ENCODE measurements around the gene PPEF1.

The PPEF1 gene

DNA sequence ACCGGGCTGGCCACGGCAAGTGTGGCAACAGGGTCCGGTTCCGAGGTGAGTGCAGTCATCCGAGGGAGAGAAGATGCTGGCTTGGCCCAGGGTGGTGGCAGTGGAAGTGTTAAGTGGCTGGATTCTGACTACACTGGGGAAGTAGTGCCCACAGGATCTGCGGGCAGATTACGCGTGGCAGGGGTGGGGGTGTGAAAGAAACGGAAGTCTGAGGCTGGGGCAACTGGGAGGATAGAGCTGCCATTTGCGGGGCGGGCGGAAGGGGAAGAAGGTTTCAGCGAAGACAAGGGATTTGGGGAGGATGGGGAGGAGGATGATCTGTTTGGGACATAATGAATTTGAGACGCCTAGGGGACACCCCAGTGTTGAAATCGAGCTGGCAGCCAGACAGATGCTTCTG, 40.8 kb upstream of the PPEF1 start:
- no peak overlapping the region for H3K27ac ChIP-seq (ENCODE audit: low read depth, low read length)
- no peak for TF ChIP-seq EZH2phosphoT487 (IDR thresholded peaks at IDR 0.05; ENCODE audit: borderline replicate concordance, low read length)

DNA sequence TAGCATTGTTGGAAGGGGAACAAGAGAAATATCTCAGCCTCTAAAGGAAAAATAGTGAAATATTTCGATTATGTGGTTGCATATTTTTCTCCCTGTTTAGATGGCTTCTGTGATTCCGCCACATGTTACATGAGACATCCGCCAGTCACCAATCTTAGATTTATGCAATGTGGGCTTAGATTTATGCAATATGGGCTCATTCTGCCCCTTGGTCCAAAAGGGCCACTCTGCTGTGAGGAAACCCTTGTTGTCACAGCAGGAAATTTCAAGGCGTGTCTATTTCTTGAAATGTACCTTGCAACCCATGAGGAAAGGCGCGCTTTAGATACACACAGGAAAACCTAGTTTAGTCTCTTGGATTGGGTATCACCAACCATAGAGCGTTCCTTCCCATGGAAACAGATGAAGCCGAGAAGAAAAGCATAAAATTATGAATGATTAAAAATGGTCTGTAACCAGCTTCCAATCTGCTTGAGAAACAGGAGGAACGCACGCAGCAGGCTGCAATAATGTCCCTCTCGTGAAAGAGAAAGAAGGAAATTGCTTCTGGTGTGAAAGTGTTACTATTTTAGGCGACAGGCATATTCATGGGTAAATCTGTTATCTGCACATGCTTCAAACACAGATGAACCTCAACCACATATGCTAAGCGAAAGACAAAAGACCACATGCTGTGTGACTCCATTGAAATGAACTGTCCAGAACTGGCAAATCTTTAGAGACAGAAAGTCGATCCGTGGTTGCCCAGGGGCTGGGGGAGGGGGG, 39.2 kb upstream of the PPEF1 start:
- Histone ChIP-seq H3K79me2 (ENCODE audit: control insufficient read depth, low read length) (no peaks in the 10 kb centered on the region), H3K9me3 (ENCODE audit: control insufficient read depth, insufficient read depth, low read length) (no peaks in the 10 kb centered on the region), H3K9me2 (replicated peaks; ENCODE audit: control insufficient read depth, low read length) (no peaks in the 10 kb centered on the region), H3K4me2 (ENCODE audit: low read length) (no peak overlapping the region), H3K27ac (ENCODE audit: low read depth, low read length) (no peak overlapping the region), H3K4me1 (ENCODE audit: control insufficient read depth, low read length) (no peaks in the 10 kb centered on the region), H3F3A (ENCODE audit: control insufficient read depth, insufficient read depth) (no peaks in the 10 kb centered on the region), H3K27me3 (ENCODE audit: control insufficient read depth, low read length) (no peaks in the 10 kb centered on the region), H3K36me3 (ENCODE audit: control insufficient read depth, low read length) (no peaks in the 10 kb centered on the region), H3K4me3 (ENCODE audit: low read length) (no peak overlapping the region), H4K20me1 (ENCODE audit: control insufficient read depth, insufficient read depth, low read depth, low read length) (no peaks in the 10 kb centered on the region)
- TF ChIP-seq, protein P1, sequence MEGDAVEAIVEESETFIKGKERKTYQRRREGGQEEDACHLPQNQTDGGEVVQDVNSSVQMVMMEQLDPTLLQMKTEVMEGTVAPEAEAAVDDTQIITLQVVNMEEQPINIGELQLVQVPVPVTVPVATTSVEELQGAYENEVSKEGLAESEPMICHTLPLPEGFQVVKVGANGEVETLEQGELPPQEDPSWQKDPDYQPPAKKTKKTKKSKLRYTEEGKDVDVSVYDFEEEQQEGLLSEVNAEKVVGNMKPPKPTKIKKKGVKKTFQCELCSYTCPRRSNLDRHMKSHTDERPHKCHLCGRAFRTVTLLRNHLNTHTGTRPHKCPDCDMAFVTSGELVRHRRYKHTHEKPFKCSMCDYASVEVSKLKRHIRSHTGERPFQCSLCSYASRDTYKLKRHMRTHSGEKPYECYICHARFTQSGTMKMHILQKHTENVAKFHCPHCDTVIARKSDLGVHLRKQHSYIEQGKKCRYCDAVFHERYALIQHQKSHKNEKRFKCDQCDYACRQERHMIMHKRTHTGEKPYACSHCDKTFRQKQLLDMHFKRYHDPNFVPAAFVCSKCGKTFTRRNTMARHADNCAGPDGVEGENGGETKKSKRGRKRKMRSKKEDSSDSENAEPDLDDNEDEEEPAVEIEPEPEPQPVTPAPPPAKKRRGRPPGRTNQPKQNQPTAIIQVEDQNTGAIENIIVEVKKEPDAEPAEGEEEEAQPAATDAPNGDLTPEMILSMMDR (IDR thresholded peaks at IDR 0.05; ENCODE audit: low read depth, low read length, poor library complexity, severe bottlenecking), result no peak
- TF ChIP-seq EZH2phosphoT487 (IDR thresholded peaks at IDR 0.05; ENCODE audit: borderline replicate concordance, low read length), result no peak

More for the DNA sequence above, 40.8 kb upstream of the PPEF1 start:
- H3K79me2 ChIP-seq (ENCODE audit: control insufficient read depth, low read length), result no peaks in the 10 kb centered on the region
- no peaks in the 10 kb centered on the region for H3K9me3 ChIP-seq (ENCODE audit: control insufficient read depth, insufficient read depth, low read length)
- no peaks in the 10 kb centered on the region for H3K36me3 ChIP-seq (ENCODE audit: control insufficient read depth, low read length)
- H3K4me3 ChIP-seq (ENCODE audit: low read length), result no peak overlapping the region
- H4K20me1 ChIP-seq (ENCODE audit: control insufficient read depth, insufficient read depth, low read depth, low read length), result no peaks in the 10 kb centered on the region
- no peaks in the 10 kb centered on the region for H3K9me2 ChIP-seq (replicated peaks; ENCODE audit: control insufficient read depth, low read length)
- no peak overlapping the region for H3K4me2 ChIP-seq (ENCODE audit: low read length)
- H3F3A ChIP-seq (ENCODE audit: control insufficient read depth, insufficient read depth), result no peaks in the 10 kb centered on the region
- no peaks in the 10 kb centered on the region for H3K4me1 ChIP-seq (ENCODE audit: control insufficient read depth, low read length)
- no peaks in the 10 kb centered on the region for H3K27me3 ChIP-seq (ENCODE audit: control insufficient read depth, low read length)

DNA sequence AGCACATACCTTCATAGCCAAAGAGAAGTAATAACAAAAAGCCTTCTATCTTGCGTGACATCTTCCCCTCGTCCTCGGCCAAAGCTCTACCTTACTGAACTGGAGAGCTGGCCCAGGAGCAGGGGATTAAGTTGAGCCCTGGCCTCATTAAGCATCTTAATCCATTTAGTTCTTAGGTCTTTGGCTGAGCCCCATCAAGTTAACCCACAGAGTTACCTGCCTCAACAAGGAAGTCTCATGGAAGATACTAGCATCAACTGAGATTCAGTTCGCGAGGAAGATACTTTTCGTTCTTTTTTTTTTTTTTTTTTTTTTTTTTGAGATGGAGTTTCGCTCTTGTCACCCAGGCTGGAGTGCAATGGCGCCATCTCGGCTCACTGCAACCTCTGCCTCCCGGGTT, 35.4 kb upstream of the PPEF1 start, which contains the start of gene RS1:
TSS of gene RS1 (minus strand) at position 101 of the 400 bp plus-strand sequence. CDS start at position 61, 40 bp downstream.
- H3F3A ChIP-seq (ENCODE audit: control insufficient read depth, insufficient read depth), result no peaks in the 10 kb centered on the region
- peaks cover 4% of the 10 kb centered on the region; the same call in 1 of the 2 replicates for H3K4me1 ChIP-seq (ENCODE audit: control insufficient read depth, low read length)
- no peaks in the 10 kb centered on the region for H3K79me2 ChIP-seq (ENCODE audit: control insufficient read depth, low read length)
- no peak for TF ChIP-seq EZH2phosphoT487 (IDR thresholded peaks at IDR 0.05; ENCODE audit: borderline replicate concordance, low read length)
- TF ChIP-seq, protein P1 (IDR thresholded peaks at IDR 0.05; ENCODE audit: low read depth, low read length, poor library complexity, severe bottlenecking), result no peak
- no peaks in the 10 kb centered on the region for H3K27me3 ChIP-seq (ENCODE audit: control insufficient read depth, low read length)
- H3K9me2 ChIP-seq (replicated peaks; ENCODE audit: control insufficient read depth, low read length), result no peaks in the 10 kb centered on the region
- no peak within 1 kb of the TSS for H3K4me3 ChIP-seq (ENCODE audit: low read length)
- no peaks in the 10 kb centered on the region for H3K9me3 ChIP-seq (ENCODE audit: control insufficient read depth, insufficient read depth, low read length)
- H3K4me2 ChIP-seq (ENCODE audit: low read length), result no peak within 1 kb of the TSS
- H4K20me1 ChIP-seq (ENCODE audit: control insufficient read depth, insufficient read depth, low read depth, low read length), result no peaks in the 10 kb centered on the region
- no peak within 1 kb of the TSS for H3K27ac ChIP-seq (ENCODE audit: low read depth, low read length)
- H3K36me3 ChIP-seq (ENCODE audit: control insufficient read depth, low read length), result no peaks in the 10 kb centered on the region

GRCh38 chrX:18674417-18674787, 33.0 kb upstream of the PPEF1 start:
- H3K9me3 ChIP-seq (ENCODE audit: control insufficient read depth, insufficient read depth, low read length), result no peaks in the 10 kb centered on the region
- H3K4me2 ChIP-seq (ENCODE audit: low read length), result peak overlapping the region; percentile 68
- no peaks in the 10 kb centered on the region for H3K36me3 ChIP-seq (ENCODE audit: control insufficient read depth, low read length)
- no peaks in the 10 kb centered on the region for H3K9me2 ChIP-seq (replicated peaks; ENCODE audit: control insufficient read depth, low read length)
- H3F3A ChIP-seq (ENCODE audit: control insufficient read depth, insufficient read depth), result no peaks in the 10 kb centered on the region
- peak overlapping the region; percentile 48 for H3K27ac ChIP-seq (ENCODE audit: low read depth, low read length)
- peaks cover 4% of the 10 kb centered on the region; the same call in 1 of the 2 replicates for H3K4me1 ChIP-seq (ENCODE audit: control insufficient read depth, low read length)
- H3K79me2 ChIP-seq (ENCODE audit: control insufficient read depth, low read length), result no peaks in the 10 kb centered on the region
- peak overlapping the region; percentile 78 for H3K4me3 ChIP-seq (ENCODE audit: low read length)
- no peaks in the 10 kb centered on the region for H3K27me3 ChIP-seq (ENCODE audit: control insufficient read depth, low read length)
- TF ChIP-seq EZH2phosphoT487 (IDR thresholded peaks at IDR 0.05; ENCODE audit: borderline replicate concordance, low read length), result no peak
- TF ChIP-seq, protein P1 (IDR thresholded peaks at IDR 0.05; ENCODE audit: low read depth, low read length, poor library complexity, severe bottlenecking), result no peak
- no peaks in the 10 kb centered on the region for H4K20me1 ChIP-seq (ENCODE audit: control insufficient read depth, insufficient read depth, low read depth, low read length)

Measured in DOHH2 (cell line).